Panc1 (cell line): Measurements from ENCODE around the gene ACE2. TPM values are rescaled to one million over a fixed set of nuclear protein-coding genes. Genes with fewer than 3 reads are reported as not detected.

Experiments used
- ATAC-seq: fragments of 200-7000 bp; cut with Tn5 transposase; 2 replicates; pipeline ENCODE4 v1.9.1; 2020; ENCODE audit warnings: mild to moderate bottlenecking, moderate library complexity
- BruUV-seq: library from RNA; stranded (reverse); fragments of 400-500 nt; replicated peaks from 2 replicates; lab custom pipeline; 2021; lab: Mats Ljungman, UMichigan
- CTCF ChIA-PET: fragments of 300-600 bp; sonication (Branson Sonifier 250); formaldehyde crosslinking; loops from one replicate; lab custom pipeline; 2022; ENCODE audit warnings: antibody characterized with exemption; lab: Charles Lee
- POLR2A ChIA-PET: fragments of 300-600 bp; sonication (Branson Sonifier 250); formaldehyde crosslinking; loops from one replicate; lab custom pipeline; 2022; ENCODE audit warnings: antibody characterized with exemption; lab: Charles Lee
- DNase-seq: peaks from one replicate; pipeline ENCODE4 v3.0.0-alpha.2; 2010; ENCODE audit warnings: low read depth, low spot score
- H3K27ac ChIP-seq: 2 replicates; pipeline ENCODE4 v1.5.1; 2011; ENCODE audit warnings: mild to moderate bottlenecking, low read length, inconsistent platforms
- H3K27me3 ChIP-seq: fragments of 200-500 bp; sonication (Bioruptor generic); 2 replicates; pipeline ENCODE4 v1.6.0; 2014; ENCODE audit warnings: low read length, inconsistent platforms; ENCODE audit not compliant: control insufficient read depth, insufficient read depth
- H3K36me3 ChIP-seq: fragments of 200-500 bp; sonication (Bioruptor generic); 2 replicates; pipeline ENCODE4 v1.5.1; 2014; ENCODE audit warnings: inconsistent platforms, mild to moderate bottlenecking, low read length, moderate library complexity; ENCODE audit not compliant: control insufficient read depth, insufficient read depth
- H3K4me1 ChIP-seq: 2 replicates; pipeline ENCODE4 v1.5.1; 2011; ENCODE audit warnings: inconsistent platforms, mild to moderate bottlenecking, low read length, moderate library complexity; ENCODE audit not compliant: control insufficient read depth, insufficient read depth
- H3K4me3 ChIP-seq, 2 experiments: 2 replicates each; pipeline ENCODE4 v1.5.1; 2011 to 2012; ENCODE audit warnings: low read depth in 2 of 2, low read length in 2 of 2, mild to moderate bottlenecking in 2 of 2, inconsistent platforms in 1 of 2, moderate library complexity in 1 of 2
- H3K9me3 ChIP-seq: fragments of 200-500 bp; sonication (Bioruptor generic); 2 replicates; pipeline ENCODE4 v1.5.1; 2014; ENCODE audit warnings: low read depth, mild to moderate bottlenecking, inconsistent platforms, low read length, moderate library complexity; ENCODE audit not compliant: control insufficient read depth, insufficient read depth
- CTCF ChIP-seq: fragments of 450-650 bp; IDR thresholded peaks from 2 replicates; pipeline ENCODE4 v1.5.1; 2017; ENCODE audit warnings: mild to moderate bottlenecking
- POLR2AphosphoS5 ChIP-seq: IDR thresholded peaks from 2 replicates; pipeline ENCODE4 v1.6.1; 2012; ENCODE audit warnings: mild to moderate bottlenecking, low read depth, low read length, moderate library complexity
- REST ChIP-seq, 2 experiments: IDR thresholded peaks; 2 replicates each; pipeline ENCODE4 v1.6.1; 2011 to 2012; ENCODE audit warnings: low read depth in 2 of 2, control low read depth in 1 of 2, low read length in 1 of 2, mild to moderate bottlenecking in 1 of 2, moderate library complexity in 1 of 2; ENCODE audit not compliant: insufficient read depth in 1 of 2
- SIN3A ChIP-seq: IDR thresholded peaks from 2 replicates; pipeline ENCODE4 v1.6.1; 2012; ENCODE audit warnings: low read depth, mild to moderate bottlenecking, low read length, moderate library complexity, borderline replicate concordance; ENCODE audit not compliant: insufficient read depth
- TCF7L2 ChIP-seq: IDR thresholded peaks from 2 replicates; pipeline ENCODE4 v1.6.1; 2011; ENCODE audit warnings: mild to moderate bottlenecking, low read depth, low read length, inconsistent platforms
- in situ Hi-C: cut with HindIII; loops from 2 replicates; pipeline ENCODE4 v1.10.0; 2016; ENCODE audit warnings: low sequenced_read_pairs, low pct_unique_long_range_greater_than_20kb
- intact Hi-C: fragments of 100-400 bp; cut with micrococcal nuclease; formaldehyde crosslinking; loops from one replicate; pipeline ENCODE4 v1.10.0; 2022; ENCODE audit not compliant: unreplicated experiment
- total RNA-seq: library from RNA; stranded (reverse); gene quantifications from one replicate; pipeline ENCODE4 v1.2.1, GENCODE V29; 2021; ENCODE audit not compliant: unreplicated experiment

The ACE2 gene
- total RNA-seq, 1 experiment from 2014 or later: not detected

GRCh38 chrX:15567267-15567666 is 33.5 kb downstream of the ACE2 start:
- POLR2A ChIA-PET: no interaction called here
- Histone ChIP-seq H3K9me3 (no peaks in the 10 kb centered on the region), H3K4me1 (no peaks in the 10 kb centered on the region), H3K27ac (no peak overlapping the region), H3K27me3 (no peaks in the 10 kb centered on the region), H3K4me3 (no peak overlapping the region), H3K36me3 (no peaks in the 10 kb centered on the region)
- intact Hi-C loops: loop anchor here (10.0 kb wide), 1 partner anchor 222 kb away; no protein-coding TSS in a partner anchor
- TF ChIP-seq TCF7L2 (no peak), SIN3A (no peak), POLR2AphosphoS5 (no peak), REST (IDR thresholded peaks at IDR 0.05; ENCODE audit: insufficient read depth in 1 of 2, low read depth in 2 of 2, low read length in 1 of 2) (no peak), CTCF (no peak)
- ATAC-seq: no peak
- in situ Hi-C loops: no loop called here
- no TSS peak for BruUV-seq
- CTCF ChIA-PET: no interaction called here
- no peak for DNase-seq

GRCh38 chrX:15566244-15566643 is 34.5 kb downstream of the ACE2 start:
- intact Hi-C loops: loop anchor here (10.0 kb wide), 1 partner anchor 221 kb away; no protein-coding TSS in a partner anchor
- no peak overlapping the region for H3K4me3 ChIP-seq
- DNase-seq (no peak), ATAC-seq (no peak)
- no peaks in the 10 kb centered on the region for H3K36me3 ChIP-seq
- H3K27ac ChIP-seq: no peak overlapping the region
- POLR2A ChIA-PET: no interaction called here
- TF ChIP-seq TCF7L2: no peak
- TF ChIP-seq REST (IDR thresholded peaks at IDR 0.05; ENCODE audit: insufficient read depth in 1 of 2, low read depth in 2 of 2, low read length in 1 of 2): no peak
- TF ChIP-seq SIN3A: no peak
- TF ChIP-seq POLR2AphosphoS5: no peak
- TF ChIP-seq CTCF: no peak
- H3K9me3 ChIP-seq: no peaks in the 10 kb centered on the region
- in situ Hi-C loops: no loop called here
- CTCF ChIA-PET: interaction anchor here (1.1 kb wide), 1 partner anchor 68 kb away, joined by 3 read pairs; no protein-coding TSS in a partner anchor
- no peaks in the 10 kb centered on the region for H3K27me3 ChIP-seq
- no TSS peak for BruUV-seq
- no peaks in the 10 kb centered on the region for H3K4me1 ChIP-seq
